K562 (cell line): ENCODE results near the gene ERGIC1. TPM values are rescaled to one million over a fixed set of nuclear protein-coding genes. Genes with fewer than 3 reads are reported as not detected.
A peak's percentile ranks its signal among the peaks of the same experiment; 100 is the strongest.

ENCODE experiments used
- BDP1 ChIP-seq: IDR thresholded peaks from 3 replicates; pipeline ENCODE4 v1.6.1; 2011; ENCODE audit not compliant: insufficient read length, insufficient read depth
- CBFA2T3 ChIP-seq: fragments of 450-650 bp; IDR thresholded peaks from 2 replicates; pipeline ENCODE4 v1.6.1; 2017
- CTBP1 ChIP-seq: fragments of 450-650 bp; IDR thresholded peaks from 2 replicates; pipeline ENCODE4 v1.6.1; 2016; ENCODE audit warnings: borderline replicate concordance
- ETV1 ChIP-seq: fragments of 450-650 bp; conservative IDR thresholded peaks from 2 replicates; pipeline ENCODE4 v1.6.1; 2016; ENCODE audit warnings: missing genetic modification characterization, control low read depth, low read depth, missing compliant biosample characterization
- GTF2A2 ChIP-seq: IDR thresholded peaks from 2 replicates; pipeline ENCODE4 v1.6.1; 2016; ENCODE audit warnings: mild to moderate bottlenecking, missing genetic modification characterization, missing compliant biosample characterization
- HINFP ChIP-seq: fragments of 450-650 bp; conservative IDR thresholded peaks from 2 replicates; pipeline ENCODE4 v1.6.1; 2016; ENCODE audit warnings: missing genetic modification characterization, low read depth, mild to moderate bottlenecking, control low read depth, missing compliant biosample characterization
- MAFK ChIP-seq: IDR thresholded peaks from 2 replicates; pipeline ENCODE4 v1.6.1; 2011; ENCODE audit warnings: low read length, improper control_type of control experiment
- MBD2 ChIP-seq: sonication (generic); IDR thresholded peaks from 2 replicates; pipeline ENCODE4 v1.6.1; 2016; ENCODE audit warnings: low read depth, borderline replicate concordance
- MECOM ChIP-seq: fragments of 250-450 bp; sonication (Bioruptor Pico); IDR thresholded peaks from 2 replicates; pipeline ENCODE4 v1.8.0; 2022; ENCODE audit warnings: inconsistent platforms
- RBM17 ChIP-seq: fragments of 200-400 bp; formaldehyde crosslinking; IDR thresholded peaks from 2 replicates; pipeline ENCODE4 v1.6.1; 2017; ENCODE audit warnings: low read depth, mild to moderate bottlenecking, low read length, borderline replicate concordance
- REST ChIP-seq, 2 experiments: fragments of 450-650 bp; formaldehyde crosslinking in 1 of 2; IDR thresholded peaks; 2 replicates each; pipeline versions ENCODE4 v1.4.0 to v1.6.1; 2014 to 2020; ENCODE audit warnings: mild to moderate bottlenecking in 2 of 2, borderline replicate concordance in 1 of 2, low read depth in 1 of 2
- SLC30A9 ChIP-seq: fragments of 250-450 bp; sonication (Bioruptor Pico); IDR thresholded peaks from 2 replicates; pipeline ENCODE4 v1.8.0; 2022; ENCODE audit warnings: mild to moderate bottlenecking, moderate library complexity
- SRSF7 ChIP-seq: fragments of 200-400 bp; formaldehyde crosslinking; optimal IDR thresholded peaks from 2 replicates; pipeline ENCODE3; 2017; ENCODE audit warnings: mild to moderate bottlenecking, low read depth, low read length
- THAP7 ChIP-seq: fragments of 250-450 bp; sonication (Bioruptor Pico); IDR thresholded peaks from 2 replicates; pipeline ENCODE4 v1.5.0; 2021
- TOE1 ChIP-seq, 2 experiments: fragments of 450-650 bp in 1 of 2; sonication (generic) in 1 of 2; formaldehyde crosslinking in 1 of 2; IDR thresholded peaks; 2 replicates each; pipeline versions ENCODE4 v1.7.1 to v1.8.0; 2016 to 2022; ENCODE audit warnings: borderline replicate concordance in 2 of 2, mild to moderate bottlenecking in 2 of 2, antibody characterized with exemption in 1 of 2, inconsistent platforms in 1 of 2, low read depth in 1 of 2, missing genetic modification reagents in 1 of 2, moderate library complexity in 1 of 2
- ZBTB17 ChIP-seq: fragments of 450-650 bp; formaldehyde crosslinking; IDR thresholded peaks from 2 replicates; pipeline ENCODE4 v1.4.0; 2020; ENCODE audit warnings: mild to moderate bottlenecking
- ZBTB7A ChIP-seq: IDR thresholded peaks from 2 replicates; pipeline ENCODE4 v1.6.1; 2011; ENCODE audit warnings: low read depth, mild to moderate bottlenecking, low read length, moderate library complexity, borderline replicate concordance; ENCODE audit not compliant: control insufficient read depth
- ZNF384 ChIP-seq: IDR thresholded peaks from 2 replicates; pipeline ENCODE4 v1.6.1; 2012; ENCODE audit warnings: low read depth, low read length, improper control_type of control experiment
- polyA plus RNA-seq, 8 experiments: library from polyadenylated mRNA; depleted of rRNA in 4 of 8; stranded (reverse) in 5 of 8; unstranded in 3 of 8; fragments of >200 nt; fragmentation: Nextera tagmentation in 2 of 8; fragmentation: Illumina TruSeq in 1 of 8; extraction: Ambion mirVana in 2 of 8; extraction: Trizol in 1 of 8; gene quantifications; 2 replicates each; pipeline versions ENCODE4 v1.2.1 to v1.2.3, GENCODE V29; 2011 to 2014; ENCODE audit warnings: inconsistent platforms in 1 of 8, missing spikeins in 1 of 8
- total RNA-seq, 7 experiments: library from RNA; depleted of rRNA in 6 of 7; stranded (reverse); fragments of >200 nt in 6 of 7; fragmentation: Illumina TruSeq in 2 of 7; extraction: Trizol in 2 of 7; gene quantifications; 2 replicates each; pipeline versions ENCODE4 v1.2.1 to v1.2.3, GENCODE V29; 2011 to 2021; ENCODE audit warnings: low replicate concordance in 1 of 7

The ERGIC1 gene
- total and polyA plus RNA-seq, 9 of the 15 experiments (the other 6 are each of a cell fraction or from before 2014, with no cell fraction given): 5.5 to 68.4 (median 36.4) TPM

- TF ChIP-seq REST (IDR thresholded peaks at IDR 0.05; ENCODE audit: borderline replicate concordance) (peak; percentile 92), REST (CRISPR knock-in tag; IDR thresholded peaks at IDR 0.05; ENCODE audit: low read depth) (no peak), ZBTB17 (CRISPR knock-in tag) (no peak), ZNF384 (no peak), ETV1 (peak; percentile 52; the same call in 1 of the 2 replicates), GTF2A2 (tag) (no peak), SRSF7 (no peak), ZBTB7A (peak; percentile 48; the same call in 1 of the 2 replicates), MBD2 (no peak), THAP7 (CRISPR knock-in tag) (no peak), MAFK (peak; percentile 61), CTBP1 (0 out of 2 replicates have a peak, but pooled peaks have one; percentile 30), BDP1 (no peak), CBFA2T3 (peak; percentile 21; the same call in 1 of the 2 replicates), HINFP (0 out of 2 replicates have a peak, but pooled peaks have one; percentile 26), SLC30A9 (no peak), MECOM (CRISPR knock-in tag) (peak; percentile 25; the same call in 1 of the 2 replicates), TOE1 (IDR thresholded peaks at IDR 0.05; ENCODE audit: borderline replicate concordance) (peak; percentile 84), TOE1 (CRISPR knock-in tag; IDR thresholded peaks at IDR 0.05; ENCODE audit: borderline replicate concordance, low read depth) (no peak), RBM17 (no peak)
Measured at GRCh38 chr5:172881691-172882370, 47.8 kb downstream of the ERGIC1 start (continued).
